GM12865 (cell line): Measurements from ENCODE around the gene EPHB3.

ENCODE experiments used
- DNase-seq: peaks from one replicate; pipeline ENCODE4 v3.0.0; 2010; ENCODE audit warnings: low read depth
- H3K4me3 ChIP-seq: 2 replicates; pipeline ENCODE4 v1.5.1; 2011; ENCODE audit warnings: mild to moderate bottlenecking, low read depth, low read length, control low read depth
- CTCF ChIP-seq: IDR thresholded peaks from 2 replicates; pipeline ENCODE4 v1.5.1; 2011; ENCODE audit warnings: low read length, control low read depth, low read depth, inconsistent platforms; ENCODE audit not compliant: insufficient read depth; ENCODE audit errors: missing control alignments

Gene EPHB3

GRCh38 chr3:184599143-184599542 is 37.6 kb downstream of the EPHB3 start:
- no peak for DNase-seq
- TF ChIP-seq CTCF: no peak
- no peak overlapping the region for H3K4me3 ChIP-seq

GRCh38 chr3:184600685-184601377 is 39.2 kb downstream of the EPHB3 start:
- no peak for DNase-seq
- TF ChIP-seq CTCF: no peak
- no peak overlapping the region for H3K4me3 ChIP-seq

- DNase-seq: no peak
- TF ChIP-seq CTCF: no peak
- H3K4me3 ChIP-seq: no peak overlapping the region
Measured at GRCh38 chr3:184601576-184602371, 40.2 kb downstream of the EPHB3 start.

DNA sequence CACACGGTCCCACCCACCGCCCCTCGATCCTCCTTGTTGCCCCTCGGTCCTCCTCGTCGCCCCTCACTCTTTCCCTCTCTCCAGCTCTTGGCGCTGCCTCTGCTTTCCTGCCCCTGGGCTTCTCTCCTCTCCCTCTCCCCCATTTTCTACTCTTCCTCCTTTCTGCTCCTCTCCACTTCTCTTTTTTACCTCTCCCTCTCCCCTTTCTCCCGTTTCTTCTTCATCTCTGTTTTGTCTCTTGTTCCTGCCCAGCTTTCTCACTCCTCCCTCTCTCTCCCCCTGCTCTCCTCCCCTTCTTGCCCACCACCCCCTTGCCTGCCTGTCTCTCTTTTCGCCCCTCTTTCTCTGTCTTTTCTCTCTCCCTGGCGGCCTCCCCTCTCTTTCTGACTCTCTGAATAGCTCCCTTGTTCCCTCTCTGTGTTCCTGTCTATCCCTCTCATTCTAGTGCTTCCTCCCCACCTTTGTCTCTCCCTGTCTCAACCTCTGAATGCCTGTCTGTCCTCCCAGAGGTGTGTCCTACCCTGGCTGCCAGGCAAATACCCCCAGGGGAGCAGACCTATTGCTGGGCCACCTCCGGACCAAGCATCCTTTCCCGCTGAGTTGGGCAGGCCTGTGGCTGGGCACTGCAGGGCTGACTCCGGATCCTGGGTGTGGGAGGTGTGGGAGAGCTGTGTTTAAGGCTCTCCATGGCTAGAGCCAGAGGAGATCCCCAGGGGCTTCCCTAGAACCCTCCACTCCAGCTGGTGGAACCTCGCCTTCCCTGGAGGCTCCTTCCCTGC is 41.0 kb downstream of the EPHB3 start:
- TF ChIP-seq CTCF: no peak
- DNase-seq: no peak
- no peak overlapping the region for H3K4me3 ChIP-seq

GRCh38 chr3:184603151-184604030 is 41.8 kb downstream of the EPHB3 start:
- H3K4me3 ChIP-seq: no peak overlapping the region
- TF ChIP-seq CTCF: no peak
- DNase-seq: no peak

DNA sequence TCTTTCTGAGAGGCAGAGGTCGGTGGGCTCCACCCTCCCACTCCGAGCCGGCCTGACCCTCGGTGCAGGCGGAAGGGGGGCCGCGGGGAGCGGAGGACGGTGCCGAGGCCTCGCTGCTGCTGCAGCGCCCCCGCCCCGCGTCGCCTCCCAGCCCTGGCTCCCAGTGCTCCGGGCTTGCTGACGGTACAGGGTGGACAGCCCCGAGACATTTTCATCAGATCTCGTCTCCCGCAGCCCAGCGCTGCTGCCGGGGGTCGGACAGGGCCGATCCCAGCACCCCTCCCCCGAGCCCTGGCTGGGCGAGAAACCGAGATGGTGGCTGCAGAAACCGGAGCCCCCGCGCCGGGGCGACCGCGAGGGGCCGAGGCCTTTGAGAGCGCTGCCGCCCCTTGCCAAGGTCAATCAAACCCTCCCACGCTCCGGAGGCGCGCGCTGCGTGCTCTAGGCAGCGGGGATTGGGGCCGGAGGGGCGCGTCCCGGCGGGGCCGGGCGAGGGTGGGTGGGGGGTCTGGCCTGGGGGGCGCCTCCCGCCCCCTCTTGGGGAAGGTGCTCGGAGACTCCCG is 42.5 kb downstream of the EPHB3 start:
- no peak for DNase-seq
- TF ChIP-seq CTCF: no peak
- H3K4me3 ChIP-seq: no peak overlapping the region
